GM19351 (cell line): ENCODE results near the gene CCDC120.

ENCODE experiments used
- ATAC-seq: cut with Tn5 transposase; IDR thresholded peaks from one replicate; pipeline ENCODE4 v1.9.1; 2021; ENCODE audit warnings: mild to moderate bottlenecking, moderate library complexity; ENCODE audit not compliant: unreplicated experiment

Gene CCDC120

GRCh38 chrX:49061490-49061889 is 2.7 kb downstream of the CCDC120 start:
- no peak for ATAC-seq

- no peak for ATAC-seq
Observed at GRCh38 chrX:49061916-49062315, 3.1 kb downstream of the CCDC120 start.

- ATAC-seq = no peak
Observed at GRCh38 chrX:49063715-49064114, 4.9 kb downstream of the CCDC120 start.

GRCh38 chrX:49064303-49064702 is 5.5 kb downstream of the CCDC120 start:
- ATAC-seq = no peak

GRCh38 chrX:49064735-49065134 is 5.9 kb downstream of the CCDC120 start:
- no peak for ATAC-seq

GRCh38 chrX:49066278-49066677 is 7.5 kb downstream of the CCDC120 start:
- no peak for ATAC-seq

GRCh38 chrX:49066690-49067089 is 7.9 kb downstream of the CCDC120 start:
- ATAC-seq = no peak

GRCh38 chrX:49067285-49068120 is 8.7 kb downstream of the CCDC120 start:
- ATAC-seq = no peak

GRCh38 chrX:49069038-49069437 is 10.2 kb downstream of the CCDC120 start:
- ATAC-seq = no peak

GRCh38 chrX:49070988-49071387 is 12.2 kb downstream of the CCDC120 start:
- no peak for ATAC-seq

GRCh38 chrX:49071877-49072711 is 13.3 kb downstream of the CCDC120 start:
- ATAC-seq = no peak

- ATAC-seq = no peak
Observed at GRCh38 chrX:49072712-49073095, 13.9 kb downstream of the CCDC120 start.

GRCh38 chrX:49073601-49074575 is 15.1 kb downstream of the CCDC120 start, which contains the start of gene PRAF2:
Gene PRAF2, minus strand, starts transcription at chrX:49074002. Its CDS starts 15 bp downstream, at chrX:49073987.
- peak; percentile 94 for ATAC-seq

GRCh38 chrX:49075347-49075746 is 16.5 kb downstream of the CCDC120 start:
- no peak for ATAC-seq

- ATAC-seq = no peak
Observed at GRCh38 chrX:49077941-49078340, 19.1 kb downstream of the CCDC120 start.

GRCh38 chrX:49079489-49080428 is 21.0 kb downstream of the CCDC120 start, which contains the start of gene WDR45:
Gene WDR45, minus strand, starts transcription at chrX:49079887. Its CDS starts 1,792 bp downstream, at chrX:49078095.
- peak; percentile 83 for ATAC-seq

GRCh38 chrX:49082271-49082871 is 23.6 kb downstream of the CCDC120 start:
- no peak for ATAC-seq

GRCh38 chrX:49089553-49089952 is 30.8 kb downstream of the CCDC120 start:
- no peak for ATAC-seq

GRCh38 chrX:49096419-49096818 is 37.6 kb downstream of the CCDC120 start:
- no peak for ATAC-seq
